Fibroblast of skin of right biceps (primary cell): ENCODE results near the gene GPA33.

Experiments used
- DNase-seq: peaks from one replicate; pipeline ENCODE4 v3.0.0-alpha.2; 2013

The GPA33 gene, protein sequence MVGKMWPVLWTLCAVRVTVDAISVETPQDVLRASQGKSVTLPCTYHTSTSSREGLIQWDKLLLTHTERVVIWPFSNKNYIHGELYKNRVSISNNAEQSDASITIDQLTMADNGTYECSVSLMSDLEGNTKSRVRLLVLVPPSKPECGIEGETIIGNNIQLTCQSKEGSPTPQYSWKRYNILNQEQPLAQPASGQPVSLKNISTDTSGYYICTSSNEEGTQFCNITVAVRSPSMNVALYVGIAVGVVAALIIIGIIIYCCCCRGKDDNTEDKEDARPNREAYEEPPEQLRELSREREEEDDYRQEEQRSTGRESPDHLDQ

DNA sequence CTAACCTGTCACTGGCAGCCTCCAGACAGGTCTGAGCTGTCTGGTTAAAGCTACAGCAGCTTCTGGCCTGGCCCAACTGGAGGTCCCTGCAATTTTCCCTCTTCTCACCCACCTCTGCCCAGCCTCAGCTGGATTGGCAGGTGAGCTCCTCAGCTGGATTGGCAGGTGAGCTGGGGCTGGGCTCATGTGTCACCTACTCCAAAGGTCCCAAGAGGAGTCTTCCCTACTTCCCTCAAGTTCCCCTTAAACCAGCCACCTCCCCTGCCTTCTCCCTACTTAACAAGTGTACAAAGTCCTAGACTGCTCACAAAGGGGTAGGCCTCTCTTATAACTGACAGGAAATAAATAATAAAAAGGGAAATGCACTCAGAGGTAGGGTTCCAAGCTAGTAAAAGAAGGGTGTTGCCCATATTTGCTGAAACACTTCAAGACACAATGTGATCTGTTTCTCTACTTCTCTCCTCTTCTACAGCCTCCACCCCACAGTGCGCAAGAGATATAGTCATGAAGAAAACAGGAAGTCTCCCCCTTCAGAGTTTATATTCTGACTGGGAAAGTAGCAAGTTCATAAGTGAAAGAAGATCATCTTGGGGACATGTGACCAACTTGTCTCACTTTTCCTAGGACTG is at the start of gene GPA33:
GPA33 (minus strand) TSS at position 64 of the 629 bp plus-strand sequence. CDS start 90 bp downstream, outside the sequence.
- DNase-seq: no peak

DNA sequence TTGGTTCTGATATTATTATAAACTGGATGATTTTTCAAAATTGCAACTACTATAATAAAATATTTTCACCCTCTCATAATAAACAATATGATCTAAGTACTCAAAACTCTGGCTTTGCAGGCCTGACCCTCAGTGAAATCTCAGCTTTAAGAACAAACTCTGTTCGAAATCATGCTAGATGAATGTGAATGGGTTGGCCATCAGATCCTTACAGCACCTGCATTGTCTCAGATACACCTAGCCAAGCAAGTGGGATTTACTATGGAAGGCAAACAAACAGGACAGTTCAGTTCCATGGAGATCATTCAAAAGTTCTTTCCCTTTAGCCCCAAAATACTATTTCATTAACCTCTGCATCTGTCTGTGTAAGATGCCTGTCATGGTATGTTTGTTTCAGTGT is 48.5 kb upstream of the GPA33 start:
- DNase-seq: no peak

DNA sequence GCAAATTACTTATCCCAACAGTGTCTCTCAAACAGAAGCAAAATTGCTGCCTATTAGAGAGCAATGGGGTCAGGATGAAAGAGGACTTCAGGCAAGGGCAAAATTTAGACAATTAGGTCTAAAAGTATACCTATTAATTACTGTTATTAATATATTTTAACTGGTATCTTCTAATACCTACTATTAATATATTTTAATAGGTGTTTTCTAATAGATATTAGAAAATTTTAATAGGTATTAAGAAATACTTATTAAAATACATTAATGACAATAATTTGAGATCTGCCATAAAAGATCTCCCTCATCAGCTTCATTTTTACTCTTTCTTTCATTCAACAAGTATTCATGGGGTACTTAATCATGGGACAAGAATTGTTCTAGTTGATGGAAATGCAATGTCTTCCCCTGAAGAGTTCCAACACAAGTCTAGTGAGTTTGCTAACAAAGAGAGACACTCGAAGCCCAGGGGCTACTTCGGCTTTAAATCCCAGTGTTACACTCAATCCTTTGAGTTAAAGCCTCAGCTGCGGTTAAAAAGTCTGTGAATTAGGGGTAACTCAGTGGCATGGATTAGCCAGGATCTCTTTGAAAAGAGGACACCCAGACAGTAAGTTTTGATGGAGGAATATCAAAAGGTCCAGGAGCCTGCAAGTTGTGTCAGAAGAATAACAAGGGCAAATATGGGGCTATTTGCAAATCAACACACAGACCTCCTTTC is 47.8 kb upstream of the GPA33 start:
- no peak for DNase-seq

DNA sequence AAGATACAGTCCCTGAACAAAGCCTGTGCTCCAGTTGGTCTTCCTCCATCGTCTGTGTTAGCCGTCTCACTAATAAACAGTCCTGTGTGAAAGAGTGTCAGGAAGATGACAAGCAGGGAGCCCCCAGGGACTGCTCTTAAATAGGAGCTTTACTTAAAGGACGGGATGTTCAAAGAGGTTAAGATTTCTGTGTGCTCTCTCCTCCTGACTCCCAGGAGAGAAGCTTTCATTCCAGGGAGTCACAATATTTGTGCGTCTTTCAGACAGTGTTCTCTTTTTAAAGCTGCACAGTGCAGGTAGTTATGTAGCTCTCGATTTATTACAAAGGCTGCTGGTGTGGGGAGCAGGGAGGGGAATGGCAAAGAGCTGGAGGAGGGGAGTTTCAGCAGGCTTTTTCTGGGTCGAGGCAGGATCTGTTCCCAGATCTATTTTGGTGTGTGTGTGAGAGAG is 47.2 kb upstream of the GPA33 start:
- no peak for DNase-seq

DNA sequence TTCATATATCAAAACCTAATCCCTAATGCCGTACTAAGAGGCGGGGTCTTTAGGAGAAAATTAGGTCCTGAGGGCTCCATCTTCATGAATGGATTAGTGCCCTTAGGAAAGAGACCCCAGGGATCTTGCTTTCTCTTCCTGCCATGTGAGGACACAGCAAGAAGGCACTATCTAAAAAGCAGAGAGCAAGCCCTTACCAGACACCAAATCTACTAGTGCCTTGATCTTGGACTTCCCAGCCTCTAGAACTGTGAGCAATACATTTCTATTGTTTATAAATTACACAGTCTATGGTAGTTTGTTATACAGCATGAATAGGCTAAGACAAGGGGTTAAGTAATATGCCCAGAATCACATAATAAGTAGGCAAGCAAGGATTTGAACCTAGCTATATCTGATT is 46.6 kb upstream of the GPA33 start:
- DNase-seq: no peak

DNA sequence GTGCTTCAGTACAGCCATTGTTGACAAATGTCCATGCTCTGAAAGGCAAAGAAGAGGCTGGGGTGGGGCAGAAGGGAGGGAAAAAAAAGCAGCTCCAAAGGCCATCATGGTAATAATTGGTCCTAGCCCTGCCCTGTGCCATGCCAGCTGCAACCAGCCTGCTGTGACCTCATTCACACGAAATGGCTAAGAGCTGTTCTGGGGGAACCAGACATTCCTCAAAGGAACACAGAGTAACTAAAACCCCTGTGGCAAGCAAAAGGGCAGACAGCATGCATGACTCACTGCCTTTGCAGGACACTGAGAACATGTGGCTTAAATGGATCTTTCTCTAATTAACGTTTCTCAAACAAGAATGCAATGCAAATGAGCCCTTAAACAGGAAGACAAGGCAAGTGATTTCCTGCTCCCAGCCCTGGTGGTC is 46.0 kb upstream of the GPA33 start:
- peak; percentile 8 for DNase-seq

DNA sequence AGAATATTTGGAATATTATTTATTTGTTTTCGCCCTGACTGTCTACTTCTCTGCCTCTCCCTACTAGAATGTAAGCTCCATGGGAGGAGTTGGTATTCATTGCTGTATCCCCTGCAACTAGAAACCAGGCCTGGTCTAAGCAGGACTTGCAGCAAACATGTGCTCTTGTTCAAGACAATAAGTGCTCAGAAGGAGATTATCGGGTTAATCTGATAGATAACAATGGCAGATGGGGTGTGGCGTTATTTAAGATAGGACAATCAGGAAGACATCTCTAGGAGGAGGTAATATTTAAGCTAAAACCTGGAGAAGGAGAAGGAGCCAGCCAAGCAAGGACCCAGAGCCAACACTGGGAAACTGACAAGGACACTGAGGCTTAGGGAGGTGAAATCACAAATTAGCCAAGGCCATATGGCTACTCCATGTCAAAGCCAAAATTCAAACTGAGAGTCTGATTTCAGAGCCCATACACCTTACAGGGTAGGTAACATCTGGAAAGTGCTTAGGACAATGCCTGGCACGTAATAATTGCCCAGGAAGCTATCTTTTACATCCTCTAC is 45.2 kb upstream of the GPA33 start:
- no peak for DNase-seq

DNA sequence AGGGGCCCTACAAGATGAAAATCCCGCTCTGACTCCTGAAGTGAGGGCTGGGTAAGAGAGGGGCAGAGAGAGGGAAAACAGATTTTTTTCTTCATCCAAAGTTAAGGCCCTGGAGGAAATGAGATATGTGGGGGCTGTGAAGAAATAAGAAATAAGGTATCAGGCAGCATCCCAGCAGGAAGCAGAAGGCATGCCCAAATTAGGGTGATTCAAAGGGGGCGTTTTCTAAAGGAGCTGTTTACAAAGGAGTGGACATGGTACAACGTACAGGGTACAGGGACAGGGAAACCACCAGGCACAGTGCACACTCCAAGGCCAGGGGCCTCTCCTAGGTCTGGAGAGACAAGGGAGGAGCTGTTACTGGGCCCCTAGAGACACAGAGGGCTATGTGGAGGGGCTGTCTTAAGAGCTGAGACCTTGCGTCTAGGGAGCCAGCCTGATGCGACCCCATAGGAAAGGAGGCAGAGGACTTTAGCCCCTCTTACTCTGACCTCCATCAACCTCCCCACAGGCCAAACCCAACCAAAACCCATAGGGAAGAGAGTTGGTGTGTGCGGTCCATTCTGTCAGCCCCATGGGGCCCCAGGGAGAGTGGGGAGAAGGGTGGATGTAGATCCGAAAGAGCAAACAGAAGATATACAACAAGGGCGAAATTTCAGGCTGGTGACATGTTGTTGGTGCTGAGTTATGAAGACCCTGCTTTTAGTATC is 42.3 kb upstream of the GPA33 start:
- DNase-seq: no peak

DNA sequence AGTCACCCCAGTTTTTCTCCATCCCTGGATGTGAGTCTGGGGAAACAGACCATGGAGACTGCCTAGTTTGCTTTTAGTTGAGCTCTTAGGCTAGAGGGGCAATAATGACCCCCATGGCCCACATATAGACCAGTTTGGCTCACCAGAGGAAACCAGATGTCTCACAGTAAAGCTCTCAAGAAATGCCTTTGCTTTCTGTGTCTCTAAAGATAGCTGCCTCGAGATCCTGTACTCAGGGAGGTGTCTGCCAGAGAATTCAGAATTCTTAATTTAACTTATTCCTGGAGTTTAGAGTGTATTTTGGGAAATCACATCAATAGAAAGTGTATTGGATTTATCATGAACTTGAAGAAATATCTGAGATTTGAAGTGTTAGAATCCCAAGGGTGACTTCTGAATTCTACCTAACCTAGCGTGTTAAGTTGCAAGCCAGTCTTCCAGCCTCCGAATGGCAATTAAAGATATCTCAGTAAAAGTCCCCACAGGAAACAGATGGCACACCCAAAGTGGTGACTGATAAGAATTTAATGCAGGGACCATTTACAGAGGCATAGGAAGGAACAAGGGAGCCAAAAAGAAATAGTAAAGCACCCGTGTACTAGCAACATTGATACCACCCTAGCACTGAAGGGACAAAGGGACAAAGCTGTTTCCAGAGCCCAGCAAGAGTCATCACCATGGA is 40.8 kb upstream of the GPA33 start:
- no peak for DNase-seq

DNA sequence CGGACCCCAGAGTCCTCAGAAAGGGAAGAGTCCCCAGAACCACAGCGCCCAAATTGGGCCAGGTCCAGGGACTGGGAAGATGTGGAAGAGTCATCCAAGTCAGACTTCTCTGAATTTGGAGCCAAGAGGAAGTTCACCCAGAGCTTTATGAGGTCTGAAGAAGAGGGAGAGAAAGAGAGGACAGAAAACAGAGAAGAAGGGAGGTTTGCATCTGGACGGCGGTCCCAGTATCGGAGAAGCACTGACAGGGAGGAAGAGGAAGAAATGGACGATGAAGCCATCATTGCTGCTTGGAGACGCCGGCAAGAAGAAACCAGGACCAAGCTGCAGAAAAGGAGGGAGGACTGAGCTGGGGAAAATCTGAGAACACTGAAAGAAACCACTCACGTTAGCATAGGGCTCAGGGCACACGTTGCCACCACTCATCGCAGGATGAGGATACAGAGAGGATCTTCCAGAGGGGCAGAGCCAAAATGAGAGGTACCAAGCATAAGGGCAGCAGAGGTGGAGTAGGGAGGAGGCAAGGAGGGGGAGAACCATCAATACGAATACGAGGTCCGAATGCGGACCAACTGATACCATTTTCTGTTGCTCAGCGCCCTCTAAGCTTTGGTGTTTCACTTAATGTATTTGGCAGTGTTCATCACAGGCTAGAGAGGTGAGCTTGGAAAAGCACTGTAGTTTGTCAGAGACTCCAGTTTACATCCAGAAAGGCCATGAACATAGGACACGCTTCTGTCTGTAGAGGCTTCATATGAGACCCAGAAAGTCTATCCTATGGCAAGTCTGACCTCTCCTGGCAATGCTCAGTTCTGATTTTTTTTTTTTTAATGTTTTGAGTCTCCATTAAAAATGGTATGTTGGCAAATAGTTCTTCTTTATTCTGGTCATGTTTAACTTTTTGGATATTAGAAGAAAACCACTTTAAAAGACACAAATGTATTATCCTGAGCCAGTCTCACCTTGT is 38.4 kb upstream of the GPA33 start:
- DNase-seq: no peak

DNA sequence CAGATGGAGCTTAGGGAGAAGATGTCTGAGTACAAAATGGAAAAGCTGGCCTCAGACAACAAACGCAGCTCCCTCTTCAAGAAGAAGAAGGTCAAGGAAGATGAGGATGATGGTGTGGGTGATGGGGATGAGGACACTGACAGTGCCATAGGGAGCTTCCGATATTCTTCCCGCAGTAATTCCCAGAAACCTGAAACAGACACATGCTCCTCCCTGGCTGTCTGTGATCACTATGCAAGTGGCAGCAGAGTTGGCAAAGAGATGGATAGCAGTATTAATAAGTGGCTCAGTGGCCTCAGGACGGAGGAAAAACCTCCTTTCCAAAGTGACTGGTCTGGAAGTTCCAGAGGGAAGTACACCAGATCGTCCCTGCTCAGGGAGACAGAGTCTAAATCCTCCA is 37.5 kb upstream of the GPA33 start:
- DNase-seq: no peak

DNA sequence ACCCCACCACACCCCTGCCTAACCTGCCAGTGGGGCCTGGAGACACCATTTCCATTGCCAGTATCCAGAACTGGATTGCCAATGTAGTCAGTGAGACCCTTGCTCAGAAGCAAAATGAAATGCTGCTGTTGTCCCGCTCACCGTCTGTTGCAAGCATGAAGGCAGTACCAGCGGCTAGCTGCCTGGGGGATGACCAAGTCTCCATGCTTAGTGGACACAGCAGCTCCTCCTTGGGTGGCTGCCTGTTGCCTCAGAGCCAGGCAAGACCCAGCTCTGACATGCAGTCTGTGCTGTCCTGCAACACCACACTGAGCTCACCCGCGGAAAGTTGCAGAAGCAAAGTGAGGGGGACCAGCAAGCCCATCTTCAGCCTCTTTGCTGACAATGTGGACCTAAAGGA is 37.1 kb upstream of the GPA33 start:
- DNase-seq: no peak

DNA sequence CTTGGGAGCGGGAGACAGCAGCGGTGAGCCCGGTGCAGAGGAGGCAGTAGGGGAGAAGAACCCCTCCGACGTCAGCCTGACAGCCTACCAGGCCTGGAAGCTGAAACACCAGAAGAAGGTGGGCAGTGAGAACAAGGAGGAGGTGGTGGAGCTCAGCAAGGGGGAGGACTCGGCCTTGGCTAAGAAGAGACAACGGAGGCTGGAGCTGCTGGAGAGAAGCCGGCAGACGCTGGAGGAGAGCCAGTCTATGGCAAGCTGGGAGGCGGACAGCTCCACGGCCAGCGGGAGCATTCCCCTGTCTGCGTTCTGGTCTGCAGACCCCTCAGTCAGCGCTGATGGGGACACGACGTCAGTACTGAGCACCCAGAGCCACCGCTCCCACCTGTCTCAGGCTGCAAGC is 36.6 kb upstream of the GPA33 start:
- DNase-seq: no peak

DNA sequence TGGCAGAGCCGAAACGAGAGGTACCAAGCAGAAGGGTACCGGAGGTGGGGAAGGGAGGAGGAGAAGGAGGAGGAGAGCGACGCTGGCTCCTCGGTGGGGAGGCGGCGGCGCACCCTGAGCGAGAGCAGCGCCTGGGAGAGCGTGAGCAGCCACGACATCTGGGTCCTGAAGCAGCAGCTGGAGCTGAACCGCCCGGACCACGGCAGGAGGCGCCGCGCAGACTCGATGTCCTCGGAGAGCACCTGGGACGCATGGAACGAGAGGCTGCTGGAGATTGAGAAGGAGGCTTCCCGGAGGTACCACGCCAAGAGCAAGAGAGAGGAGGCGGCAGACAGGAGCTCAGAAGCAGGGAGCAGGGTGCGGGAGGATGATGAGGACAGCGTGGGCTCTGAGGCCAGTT is 36.1 kb upstream of the GPA33 start:
- DNase-seq: no peak

DNA sequence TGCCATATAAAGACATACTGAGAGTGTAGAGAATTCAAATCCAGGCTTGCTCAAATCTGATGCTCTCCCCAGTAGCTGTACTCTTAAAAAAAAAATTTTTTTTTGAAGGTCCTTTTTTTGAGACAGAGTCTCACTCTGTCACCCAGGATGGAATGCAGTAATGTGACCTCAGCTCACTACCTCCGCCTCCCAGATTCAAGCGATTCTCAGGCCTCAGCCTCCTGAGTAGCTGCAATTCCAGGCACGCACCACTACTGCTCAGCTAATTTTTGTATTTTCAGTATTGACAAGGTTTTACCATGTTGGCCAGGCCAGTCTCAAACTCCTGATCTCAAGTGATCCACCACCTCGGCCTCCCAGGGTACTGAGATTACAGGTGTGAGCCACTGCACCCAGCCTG is 32.4 kb upstream of the GPA33 start:
- no peak for DNase-seq

DNA sequence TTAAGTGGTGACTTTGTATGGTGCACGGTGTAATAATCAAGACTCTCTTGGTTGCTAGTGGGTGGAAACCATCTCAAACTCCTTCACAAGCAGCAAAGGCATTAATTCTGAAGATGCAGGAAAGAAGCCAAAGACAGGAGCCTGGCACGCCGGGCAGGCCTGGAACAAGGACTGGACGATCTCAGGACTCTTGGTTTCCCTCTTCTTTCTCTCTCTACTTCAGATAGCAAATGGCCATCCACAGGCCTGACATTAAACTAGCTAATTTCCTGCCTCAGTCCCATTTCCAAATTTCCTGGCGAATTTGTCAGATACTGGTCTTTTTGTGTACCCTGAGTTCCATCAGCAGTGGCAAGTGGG is 31.9 kb upstream of the GPA33 start:
- DNase-seq: no peak

DNA sequence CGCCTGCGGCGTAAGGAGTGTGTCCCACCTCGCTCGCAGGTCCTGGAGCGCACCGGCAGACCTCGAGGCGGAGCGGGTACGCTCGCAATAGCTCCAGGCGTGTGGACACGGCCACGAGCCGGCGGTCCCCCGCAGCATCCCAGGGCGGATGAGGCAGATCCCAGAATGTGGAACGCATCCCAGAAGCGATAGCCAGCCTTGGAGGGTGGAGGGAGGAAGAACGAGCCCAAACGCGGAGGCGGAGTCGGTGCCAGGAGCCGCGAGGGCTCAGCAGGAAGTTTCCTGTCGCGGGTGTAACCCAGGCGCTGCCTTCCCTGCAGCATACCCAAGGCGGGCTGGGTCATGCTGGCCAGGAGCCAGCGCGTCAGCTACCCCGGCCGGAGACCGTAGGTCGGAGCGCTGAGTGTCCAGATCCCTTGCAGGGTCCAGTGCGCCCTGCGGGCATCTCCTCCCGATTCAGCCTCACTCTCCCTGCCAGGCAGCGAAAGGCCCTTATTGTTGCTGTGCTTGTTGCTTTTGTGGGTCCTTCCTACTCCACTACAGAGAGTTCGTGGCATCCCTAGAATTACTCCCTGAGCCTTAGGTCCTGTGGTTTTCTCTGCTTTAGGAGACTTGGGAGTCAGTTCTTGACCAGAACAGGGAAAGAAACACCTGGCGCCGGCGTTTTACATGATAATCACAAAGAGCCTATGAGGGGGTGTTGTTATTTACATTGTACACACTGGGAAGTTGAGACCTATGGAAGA is 31.4 kb upstream of the GPA33 start:
- DNase-seq: peak; percentile 3

DNA sequence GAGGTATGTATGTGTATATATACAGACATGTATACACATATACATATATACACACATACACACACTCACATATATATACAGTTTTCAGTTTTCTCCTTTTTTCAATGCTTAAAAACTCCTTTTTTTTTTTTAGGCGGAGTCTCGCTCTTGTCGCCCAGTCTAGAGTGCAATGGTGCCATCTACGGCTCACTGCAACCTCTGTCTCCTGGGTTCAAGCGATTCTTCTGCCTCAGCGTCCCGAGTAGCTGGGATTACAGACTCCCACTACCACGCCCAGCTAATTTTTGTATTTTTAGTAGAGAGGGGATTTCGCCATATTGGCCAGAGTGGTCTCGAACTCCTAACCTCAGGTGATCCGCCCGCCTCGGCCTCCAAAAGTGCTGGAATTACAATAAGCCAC is 30.7 kb upstream of the GPA33 start:
- DNase-seq: no peak

DNA sequence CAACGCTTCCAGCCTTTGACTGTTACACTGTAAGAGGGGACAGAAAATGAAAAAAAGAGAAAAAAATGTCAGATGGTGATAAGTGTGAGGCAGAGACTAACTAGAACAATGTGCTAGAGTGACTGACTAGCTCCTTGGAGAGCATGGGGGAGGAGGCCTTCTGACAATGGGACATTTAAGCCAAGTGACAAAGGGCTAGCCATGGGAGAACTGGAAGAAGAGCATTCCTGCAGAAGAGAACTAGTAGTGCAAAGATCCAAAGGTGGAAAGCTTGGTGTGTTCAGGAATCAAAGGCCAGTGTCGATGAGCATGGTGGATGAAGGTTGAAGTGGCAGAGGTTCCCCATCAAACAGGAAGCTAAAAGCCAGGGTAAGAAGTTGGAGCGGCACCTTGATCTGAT is 29.5 kb upstream of the GPA33 start:
- no peak for DNase-seq

DNA sequence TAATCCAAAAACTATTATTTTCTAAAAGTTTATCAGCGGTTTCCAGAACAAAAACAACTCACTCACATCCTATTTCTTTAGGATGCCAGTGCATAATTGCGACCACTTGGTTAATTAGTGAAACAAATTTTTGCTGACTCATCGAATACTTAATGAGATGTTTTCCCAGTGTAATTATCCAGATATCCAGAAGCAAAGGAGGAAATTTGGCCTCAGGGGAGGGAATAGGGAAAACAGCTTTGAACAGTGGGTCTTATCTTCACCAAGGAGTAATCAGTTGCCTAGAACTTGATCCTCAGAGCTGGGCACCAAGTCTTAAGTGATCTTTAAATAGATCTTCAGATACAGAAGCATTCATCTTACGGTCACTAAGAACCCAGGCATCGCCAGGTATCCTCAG is 28.0 kb upstream of the GPA33 start:
- no peak for DNase-seq

DNA sequence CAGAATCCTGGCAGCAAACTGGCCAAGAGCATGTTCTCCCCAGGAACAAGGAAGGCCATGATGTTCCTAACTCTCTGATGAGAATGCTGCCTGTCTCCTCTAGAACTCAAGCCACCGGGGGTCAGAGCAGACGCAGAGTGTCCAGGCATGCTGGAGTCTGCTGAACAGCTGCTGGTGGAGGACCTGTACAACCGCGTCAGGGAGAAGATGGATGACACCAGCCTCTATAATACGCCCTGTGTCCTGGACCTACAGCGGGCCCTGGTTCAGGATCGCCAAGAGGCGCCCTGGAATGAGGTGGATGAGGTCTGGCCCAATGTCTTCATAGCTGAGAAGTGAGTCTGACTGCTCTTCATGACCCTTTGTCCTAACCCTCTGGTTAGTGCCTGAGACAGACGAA is 27.0 kb upstream of the GPA33 start:
- DNase-seq: no peak
